K562 (cell line): ENCODE measurements around the gene CCL21. TPM values are rescaled to one million over a fixed set of nuclear protein-coding genes. Genes with fewer than 3 reads are reported as not detected.

ENCODE experiments used
- ATAC-seq: fragments of 200-7000 bp; cut with Tn5 transposase; 3 replicates; pipeline ENCODE4 v1.9.1; 2020; ENCODE audit warnings: moderate library complexity
- BruUV-seq: library from RNA; stranded (reverse); fragments of 400-500 nt; replicated peaks from 2 replicates; lab custom pipeline; 2021; lab: Mats Ljungman, UMichigan
- CTCF ChIA-PET: fragments of 300-600 bp; formaldehyde crosslinking; extraction: SDS; loops from one replicate; lab custom pipeline; 2021; ENCODE audit warnings: low intra/inter-chr PET ratio; lab: Yijun Ruan, JAX
- POLR2A ChIA-PET: fragments of 300-600, 350-650 bp; sonication (Branson Sonifier 250); formaldehyde crosslinking; extraction: SDS; loops from one replicate; lab custom pipeline; 2021; ENCODE audit warnings: antibody characterized with exemption, inconsistent platforms; lab: Yijun Ruan, JAX
- DNase-seq, 4 experiments: peaks; one replicate each; pipeline versions ENCODE4 v3.0.0 to v3.0.0-alpha.2; 2011 to 2018; ENCODE audit warnings: low spot score in 3 of 4, mixed read lengths in 3 of 4; ENCODE audit errors: extremely low read depth in 1 of 4
- FAIRE-seq: peaks from 2 replicates; lab custom pipeline; 2011; peaks lifted over from hg19 to GRCh38; lab: Jason Lieb, UNC
- H2AFZ ChIP-seq: 2 replicates; pipeline ENCODE4 v1.6.0; 2011; ENCODE audit warnings: low read depth, low read length, control low read depth, inconsistent platforms
- H3K27ac ChIP-seq: fragments of 200-600 bp; 3 replicates; pipeline ENCODE4 v1.8.0; 2011; ENCODE audit warnings: low read depth, mild to moderate bottlenecking, control low read depth, inconsistent platforms, low read length, moderate library complexity, mixed read lengths; ENCODE audit errors: extremely low read depth
- H3K27me3 ChIP-seq, 2 experiments: fragments of 300-600 bp in 1 of 2; 2 replicates in 1 of 2; 3 replicates in 1 of 2; pipeline versions ENCODE4 v1.6.0 to v1.8.0; 2011; ENCODE audit warnings: inconsistent platforms in 2 of 2, low read length in 2 of 2, mild to moderate bottlenecking in 1 of 2, mixed read lengths in 1 of 2, moderate library complexity in 1 of 2; ENCODE audit not compliant: control insufficient read depth in 2 of 2, insufficient read depth in 2 of 2
- H3K36me3 ChIP-seq: fragments of 300-600 bp; 3 replicates; pipeline ENCODE4 v1.8.0; 2011; ENCODE audit warnings: mild to moderate bottlenecking, low read length, inconsistent platforms; ENCODE audit not compliant: control insufficient read depth, insufficient read depth
- H3K4me1 ChIP-seq, 2 experiments: fragments of 200-600 bp in 1 of 2; replicated peaks in 1 of 2; 2 replicates in 1 of 2; 3 replicates in 1 of 2; pipeline versions ENCODE4 v1.5.1 to v1.8.0; 2011; ENCODE audit warnings: inconsistent platforms in 2 of 2, low read length in 2 of 2, mild to moderate bottlenecking in 1 of 2, mixed read lengths in 1 of 2, moderate library complexity in 1 of 2; ENCODE audit not compliant: control insufficient read depth in 2 of 2, insufficient read depth in 2 of 2
- H3K4me2 ChIP-seq: 2 replicates; pipeline ENCODE4 v1.6.1; 2011; ENCODE audit warnings: low read length, control low read depth, inconsistent platforms, mixed read lengths; ENCODE audit not compliant: insufficient read depth
- H3K4me3 ChIP-seq: fragments of 200-600 bp; sonication (generic), shearing (Covaris generic); 2 replicates; pipeline ENCODE4 v1.5.1; 2016; ENCODE audit warnings: control low read depth, inconsistent platforms
- H3K79me2 ChIP-seq: fragments of 200-600 bp; 3 replicates; pipeline ENCODE4 v1.8.0; 2011; ENCODE audit warnings: low read length, inconsistent platforms; ENCODE audit not compliant: control insufficient read depth, insufficient read depth
- H3K9ac ChIP-seq, 2 experiments: 2 replicates each; pipeline versions ENCODE4 v1.6.0 to v1.6.1; 2011; ENCODE audit warnings: low read depth in 2 of 2, low read length in 2 of 2, control low read depth in 1 of 2, inconsistent platforms in 1 of 2, mild to moderate bottlenecking in 1 of 2, mixed read lengths in 1 of 2; ENCODE audit not compliant: insufficient read depth in 1 of 2
- H3K9me1 ChIP-seq: one replicate; pipeline ENCODE4 v1.6.0; 2011; ENCODE audit warnings: inconsistent platforms, mild to moderate bottlenecking, low read length, moderate library complexity; ENCODE audit not compliant: control insufficient read depth, insufficient read depth
- H3K9me3 ChIP-seq: replicated peaks from 2 replicates; pipeline ENCODE4 v1.5.1; 2011; ENCODE audit warnings: low read depth, low read length, inconsistent platforms; ENCODE audit not compliant: control insufficient read depth, insufficient read depth
- H4K20me1 ChIP-seq: replicated peaks from 2 replicates; pipeline ENCODE4 v1.6.1; 2011; ENCODE audit warnings: low read length, inconsistent platforms, mixed read lengths; ENCODE audit not compliant: control insufficient read depth, insufficient read depth
- CXXC5 ChIP-seq: fragments of 250-450 bp; sonication (Bioruptor Pico); IDR thresholded peaks from 2 replicates; pipeline ENCODE4 v1.8.0; 2022; ENCODE audit warnings: inconsistent platforms, mild to moderate bottlenecking, moderate library complexity
- GABPA ChIP-seq: fragments of 200-800 bp; sonication (Bioruptor generic); conservative IDR thresholded peaks from 2 replicates; pipeline ENCODE4 v1.6.1; 2016; ENCODE audit warnings: low read depth, missing genetic modification characterization, missing compliant biosample characterization
- HIVEP1 ChIP-seq: fragments of 250-450 bp; sonication (Bioruptor Pico); IDR thresholded peaks from 2 replicates; pipeline ENCODE4 v1.4.0; 2020; ENCODE audit warnings: mild to moderate bottlenecking
- HNRNPH1 ChIP-seq: fragments of 200-400 bp; formaldehyde crosslinking; optimal IDR thresholded peaks from 2 replicates; pipeline ENCODE3; 2017; ENCODE audit warnings: low read depth, mild to moderate bottlenecking, low read length, moderate library complexity
- PHB ChIP-seq: fragments of 250-450 bp; sonication (Bioruptor Pico); IDR thresholded peaks from 2 replicates; pipeline ENCODE4 v1.5.0; 2021
- STAT5A ChIP-seq: IDR thresholded peaks from 2 replicates; pipeline ENCODE4 v1.6.1; 2012; ENCODE audit warnings: low read length, inconsistent platforms, borderline replicate concordance
- TCFL5 ChIP-seq: fragments of 250-450 bp; sonication (Bioruptor Pico); conservative IDR thresholded peaks from 2 replicates; pipeline ENCODE4 v1.6.1; 2021; ENCODE audit warnings: mild to moderate bottlenecking, moderate library complexity, matching md5 sums
- ZBTB11 ChIP-seq, 3 experiments: fragments of 200-800 bp in 1 of 3; fragments of 250-450 bp in 1 of 3; fragments of 450-650 bp in 1 of 3; sonication (Bioruptor Pico) in 1 of 3; sonication (Bioruptor generic) in 1 of 3; formaldehyde crosslinking in 1 of 3; IDR thresholded peaks; 2 replicates each; pipeline versions ENCODE4 v1.6.1 to v1.8.0; 2016 to 2022; ENCODE audit warnings: mild to moderate bottlenecking in 2 of 3, missing genetic modification characterization in 2 of 3, missing compliant biosample characterization in 1 of 3, moderate library complexity in 1 of 3
- ZNF23 ChIP-seq: fragments of 250-450 bp; sonication (Bioruptor Pico); IDR thresholded peaks from 2 replicates; pipeline ENCODE4 v1.4.0; 2020; ENCODE audit warnings: mild to moderate bottlenecking
- ZNF668 ChIP-seq: fragments of 250-450 bp; sonication (Bioruptor Pico); IDR thresholded peaks from 2 replicates; pipeline ENCODE4 v1.8.0; 2022; ENCODE audit warnings: mild to moderate bottlenecking, inconsistent platforms
- WGBS: fragments of 100-300 bp; shearing (Covaris generic); methylation state at CpG from one replicate; pipeline ENCODE4 v1.1.6; 2016; ENCODE audit warnings: low coverage, mixed read lengths; ENCODE audit not compliant: insufficient coverage; ENCODE audit errors: missing lambda C conversion rate; 5-methylcytosine and 5-hydroxymethylcytosine counted together
- in situ Hi-C: fragments of 300-500 bp; cut with MboI; formaldehyde crosslinking; loops from 4 replicates; pipeline ENCODE4 v1.15.0; 2018; ENCODE audit warnings: inconsistent platforms, mixed read lengths
- intact Hi-C: fragments of 100-400 bp; cut with micrococcal nuclease; formaldehyde crosslinking; loops from 2 replicates; pipeline ENCODE4 v1.14.2; 2022
- polyA plus RNA-seq, 8 experiments: library from polyadenylated mRNA; depleted of rRNA in 4 of 8; stranded (reverse) in 5 of 8; unstranded in 3 of 8; fragments of >200 nt; fragmentation: Nextera tagmentation in 2 of 8; fragmentation: Illumina TruSeq in 1 of 8; extraction: Ambion mirVana in 2 of 8; extraction: Trizol in 1 of 8; gene quantifications; 2 replicates each; pipeline versions ENCODE4 v1.2.1 to v1.2.3, GENCODE V29; 2011 to 2014; ENCODE audit warnings: inconsistent platforms in 1 of 8, missing spikeins in 1 of 8
- total RNA-seq, 7 experiments: library from RNA; depleted of rRNA in 6 of 7; stranded (reverse); fragments of >200 nt in 6 of 7; fragmentation: Illumina TruSeq in 2 of 7; extraction: Trizol in 2 of 7; gene quantifications; 2 replicates each; pipeline versions ENCODE4 v1.2.1 to v1.2.3, GENCODE V29; 2011 to 2021; ENCODE audit warnings: low replicate concordance in 1 of 7

The CCL21 gene
- total and polyA plus RNA-seq, 9 of the 15 experiments (the other 6 are each of a cell fraction or from before 2014, with no cell fraction given) = not detected

GRCh38 chr9:34717996-34718614 lies 8.2 kb upstream of the CCL21 start:
- BruUV-seq = no TSS peak

More at GRCh38 chr9:34717996-34718614, 8.2 kb upstream of the CCL21 start:
- Histone ChIP-seq H3K27me3 (peaks cover 3 to 24% of the 10 kb centered on the region in 2 experiments; a peak in 4 of 5 replicates), H3K4me1 (no peaks in the 10 kb centered on the region), H2AFZ (no peak overlapping the region), H3K9ac (no peak overlapping the region), H3K79me2 (no peaks in the 10 kb centered on the region), H3K27ac (no peak overlapping the region), H3K9me3 (no peaks in the 10 kb centered on the region), H3K9me1 (no peaks in the 10 kb centered on the region), H3K4me2 (no peak overlapping the region), H4K20me1 (no peaks in the 10 kb centered on the region), H3K36me3 (no peaks in the 10 kb centered on the region), H3K4me3 (no peak overlapping the region)
- ATAC-seq (no peak), DNase-seq (no peak), FAIRE-seq (no peak)
- CTCF ChIA-PET = no interaction called here
- POLR2A ChIA-PET = interaction anchor here (1.1 kb wide), 1 partner anchor 9 kb away, joined by 3 read pairs; the partner anchor contains the start of gene CCL21
- TF ChIP-seq HIVEP1 (CRISPR knock-in tag) = no peak
- TF ChIP-seq CXXC5 (CRISPR knock-in tag) = no peak
- TF ChIP-seq ZNF668 (CRISPR knock-in tag) = no peak
- no peak for TF ChIP-seq STAT5A
- no peak for TF ChIP-seq PHB (CRISPR knock-in tag)
- no peak for TF ChIP-seq ZBTB11 (CRISPR knock-in tag; IDR thresholded peaks at IDR 0.05)
- no peak for TF ChIP-seq ZNF23 (CRISPR knock-in tag)
- no peak for TF ChIP-seq HNRNPH1
- no peak for TF ChIP-seq GABPA
- TF ChIP-seq TCFL5 (CRISPR knock-in tag) = no peak
- WGBS = 0% methylated on average over 3 of the region's 3 CpGs
- in situ Hi-C loops (no loop called here), intact Hi-C loops (no loop called here)
